A549 (cell line): ENCODE results near the gene NAV3.

Experiments used
- POLR2A ChIP-seq: IDR thresholded peaks from 2 replicates; pipeline ENCODE4 v1.6.1; 2012; ENCODE audit warnings: mild to moderate bottlenecking, low read length
- TF ChIP-seq, protein P1 (sequence below): fragments of >200 bp; sonication (Bioruptor Twin); formaldehyde crosslinking; IDR thresholded peaks from 3 replicates; pipeline ENCODE4 v1.5.1; 2016

- TF ChIP-seq POLR2A: no peak
- TF ChIP-seq, protein P1, sequence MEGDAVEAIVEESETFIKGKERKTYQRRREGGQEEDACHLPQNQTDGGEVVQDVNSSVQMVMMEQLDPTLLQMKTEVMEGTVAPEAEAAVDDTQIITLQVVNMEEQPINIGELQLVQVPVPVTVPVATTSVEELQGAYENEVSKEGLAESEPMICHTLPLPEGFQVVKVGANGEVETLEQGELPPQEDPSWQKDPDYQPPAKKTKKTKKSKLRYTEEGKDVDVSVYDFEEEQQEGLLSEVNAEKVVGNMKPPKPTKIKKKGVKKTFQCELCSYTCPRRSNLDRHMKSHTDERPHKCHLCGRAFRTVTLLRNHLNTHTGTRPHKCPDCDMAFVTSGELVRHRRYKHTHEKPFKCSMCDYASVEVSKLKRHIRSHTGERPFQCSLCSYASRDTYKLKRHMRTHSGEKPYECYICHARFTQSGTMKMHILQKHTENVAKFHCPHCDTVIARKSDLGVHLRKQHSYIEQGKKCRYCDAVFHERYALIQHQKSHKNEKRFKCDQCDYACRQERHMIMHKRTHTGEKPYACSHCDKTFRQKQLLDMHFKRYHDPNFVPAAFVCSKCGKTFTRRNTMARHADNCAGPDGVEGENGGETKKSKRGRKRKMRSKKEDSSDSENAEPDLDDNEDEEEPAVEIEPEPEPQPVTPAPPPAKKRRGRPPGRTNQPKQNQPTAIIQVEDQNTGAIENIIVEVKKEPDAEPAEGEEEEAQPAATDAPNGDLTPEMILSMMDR: no peak
Measured at GRCh38 chr12:78009031-78009430, 178.3 kb downstream of the NAV3 start.
